ENCODE measurements around the gene ZNF385D. TPM values are rescaled to one million over a fixed set of nuclear protein-coding genes. Genes with fewer than 3 reads are reported as not detected.

ZNF385D gene
- total RNA-seq, 1 experiment from 2014 or later = not detected

GRCh38 chr3:21601178-21601577 lies 149.8 kb downstream of the ZNF385D start:
- intact Hi-C loops (cut with micrococcal nuclease) = no loop called here
- no peaks in the 10 kb centered on the region for H3K4me1 ChIP-seq (ENCODE audit: control insufficient read depth in 1 of 2, insufficient read depth in 2 of 2, low read length in 2 of 2)
- ATAC-seq (no peak), DNase-seq (ENCODE audit: low read depth, low spot score) (no peak)
- no peak overlapping the region for H3K27ac ChIP-seq (ENCODE audit: low read depth, low read length)
- H3K9ac ChIP-seq (ENCODE audit: low read length) = no peak overlapping the region
- H3K9me2 ChIP-seq (ENCODE audit: insufficient read depth) = no peaks in the 10 kb centered on the region
- ChIA-PET CTCF (no interaction called here), POLR2A (no interaction called here), RAD21 (ENCODE audit: low non-redundant PET in 1 of 2, low total read pairs in 2 of 2, uncharacterized antibody in 2 of 2, unreplicated experiment in 2 of 2) (no interaction called here)
- H3K79me2 ChIP-seq (ENCODE audit: insufficient read depth, low read length) = no peaks in the 10 kb centered on the region
- H2AFZ ChIP-seq (ENCODE audit: low read depth, low read length, poor library complexity, severe bottlenecking) = no peak overlapping the region
- H4K20me1 ChIP-seq (ENCODE audit: insufficient read depth) = no peaks in the 10 kb centered on the region
- H3K4me3 ChIP-seq (replicated peaks in 1 of 2; ENCODE audit: low read depth in 1 of 2, low read length in 2 of 2) = no peak overlapping the region
- TF ChIP-seq SP1 (IDR thresholded peaks at IDR 0.05; ENCODE audit: low read depth) (no peak), EGR1 (IDR thresholded peaks at IDR 0.05; ENCODE audit: low read depth) (no peak), CBX3 (IDR thresholded peaks at IDR 0.05; ENCODE audit: low read depth) (no peak), ZFX (IDR thresholded peaks at IDR 0.05) (no peak), EZH2phosphoT487 (IDR thresholded peaks at IDR 0.05; ENCODE audit: borderline replicate concordance) (no peak), FOSL1 (IDR thresholded peaks at IDR 0.05; ENCODE audit: low read depth) (no peak), ATF3 (IDR thresholded peaks at IDR 0.05) (no peak), TCF7L2 (IDR thresholded peaks at IDR 0.05; ENCODE audit: borderline replicate concordance, extremely low read depth, insufficient read depth, insufficient read length) (no peak), CTCF (IDR thresholded peaks at IDR 0.05 in 2 of 3, conservative IDR thresholded peaks at IDR 0.05 in 1 of 3; ENCODE audit: borderline replicate concordance in 1 of 3, insufficient read depth in 1 of 3, low read depth in 2 of 3, low read length in 2 of 3) (no peak), RAD21 (IDR thresholded peaks at IDR 0.05; ENCODE audit: low read depth) (no peak), MAX (IDR thresholded peaks at IDR 0.05) (no peak), JUND (IDR thresholded peaks at IDR 0.05) (no peak), POLR2AphosphoS5 (IDR thresholded peaks at IDR 0.05; ENCODE audit: low read depth, low read length) (no peak), REST (IDR thresholded peaks at IDR 0.05; ENCODE audit: low read depth) (no peak), ZBTB33 (IDR thresholded peaks at IDR 0.05; ENCODE audit: extremely low read depth, insufficient replicate concordance, low read length) (no peak), ELF1 (IDR thresholded peaks at IDR 0.05; ENCODE audit: borderline replicate concordance, low read depth) (no peak), POLR2A (IDR thresholded peaks at IDR 0.05; ENCODE audit: borderline replicate concordance, extremely low read depth, insufficient read depth, insufficient read length) (no peak), EZH2 (IDR thresholded peaks at IDR 0.05) (no peak)
- BruUV-seq (replicated peaks) = no TSS peak
- no peaks in the 10 kb centered on the region for H3K27me3 ChIP-seq (ENCODE audit: insufficient read depth, low read length)
- H3K36me3 ChIP-seq (ENCODE audit: control insufficient read depth in 1 of 2, insufficient read depth in 2 of 2, low read length in 2 of 2) = no peaks in the 10 kb centered on the region
- no peak overlapping the region for H3K4me2 ChIP-seq (ENCODE audit: low read length)
- H3K9me3 ChIP-seq (ENCODE audit: control insufficient read depth in 1 of 2, insufficient read depth in 1 of 2, low read depth in 1 of 2, low read length in 2 of 2) = peaks cover 4 to 13% of the 10 kb centered on the region in 2 experiments; a peak in 2 of 4 replicates

Measured in HCT116 (cell line).